SU-DHL-6 (cell line): Measurements from ENCODE around the gene CNTN4.

Experiments used
- EZH2phosphoT487 ChIP-seq: fragments of 200-600 bp; sonication (generic), shearing (Covaris generic); conservative IDR thresholded peaks from 2 replicates; pipeline ENCODE4 v1.6.1; 2018; ENCODE audit warnings: mild to moderate bottlenecking, antibody characterized with exemption, low read length, moderate library complexity, mixed read lengths
- TF ChIP-seq, protein P1 (sequence below): fragments of 200-600 bp; sonication (generic); IDR thresholded peaks from one replicate; pipeline ENCODE4 v1.5.1; 2017; ENCODE audit warnings: antibody characterized with exemption, mild to moderate bottlenecking, low read length, moderate library complexity; ENCODE audit not compliant: insufficient read depth, poor library complexity, severe bottlenecking

DNA sequence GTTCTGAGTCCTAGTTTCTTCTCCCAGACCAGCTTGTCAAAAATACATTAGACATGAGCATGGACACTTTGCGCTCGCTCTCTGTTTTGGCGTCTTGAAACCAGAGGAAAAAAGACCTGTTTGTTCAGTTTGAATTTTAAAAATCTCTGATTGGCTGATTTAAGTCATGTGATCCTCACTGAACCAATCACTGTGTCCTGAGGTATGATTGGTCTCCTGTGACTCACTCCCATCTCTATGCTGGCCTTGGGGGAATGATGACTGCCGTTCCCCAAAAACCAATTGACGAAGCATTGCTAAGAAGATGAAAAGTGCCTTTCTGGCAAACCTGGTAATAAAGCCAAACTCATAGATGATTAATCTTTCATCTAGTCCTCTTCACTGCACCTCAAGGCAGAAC lies 755.0 kb downstream of the CNTN4 start:
- TF ChIP-seq, protein P1, sequence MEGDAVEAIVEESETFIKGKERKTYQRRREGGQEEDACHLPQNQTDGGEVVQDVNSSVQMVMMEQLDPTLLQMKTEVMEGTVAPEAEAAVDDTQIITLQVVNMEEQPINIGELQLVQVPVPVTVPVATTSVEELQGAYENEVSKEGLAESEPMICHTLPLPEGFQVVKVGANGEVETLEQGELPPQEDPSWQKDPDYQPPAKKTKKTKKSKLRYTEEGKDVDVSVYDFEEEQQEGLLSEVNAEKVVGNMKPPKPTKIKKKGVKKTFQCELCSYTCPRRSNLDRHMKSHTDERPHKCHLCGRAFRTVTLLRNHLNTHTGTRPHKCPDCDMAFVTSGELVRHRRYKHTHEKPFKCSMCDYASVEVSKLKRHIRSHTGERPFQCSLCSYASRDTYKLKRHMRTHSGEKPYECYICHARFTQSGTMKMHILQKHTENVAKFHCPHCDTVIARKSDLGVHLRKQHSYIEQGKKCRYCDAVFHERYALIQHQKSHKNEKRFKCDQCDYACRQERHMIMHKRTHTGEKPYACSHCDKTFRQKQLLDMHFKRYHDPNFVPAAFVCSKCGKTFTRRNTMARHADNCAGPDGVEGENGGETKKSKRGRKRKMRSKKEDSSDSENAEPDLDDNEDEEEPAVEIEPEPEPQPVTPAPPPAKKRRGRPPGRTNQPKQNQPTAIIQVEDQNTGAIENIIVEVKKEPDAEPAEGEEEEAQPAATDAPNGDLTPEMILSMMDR, result no peak
- no peak for TF ChIP-seq EZH2phosphoT487
